ENCODE results near the gene RPS15A.
A peak's percentile ranks its signal among the peaks of the same experiment; 100 is the strongest.

RPS15A gene

GRCh38 chr16:18789850-18790706 is at the start of gene RPS15A:
RPS15A (minus strand) TSS chr16:18790334; CDS start chr16:18789113, 1,221 bp downstream.
- DNase-seq = peak; percentile 87 to 95

GRCh38 chr16:18839555-18839954 is 49.4 kb upstream of the RPS15A start:
- DNase-seq = no peak

GRCh38 chr16:18836702-18837101 is 46.6 kb upstream of the RPS15A start:
- no peak for DNase-seq

- no peak for DNase-seq
These were observed 44.7 kb upstream of the RPS15A start for GRCh38 chr16:18834864-18835263.

GRCh38 chr16:18833707-18834505 is 43.8 kb upstream of the RPS15A start:
- DNase-seq = no peak

GRCh38 chr16:18832613-18833012 is 42.5 kb upstream of the RPS15A start:
- DNase-seq = no peak

GRCh38 chr16:18832006-18832405 is 41.9 kb upstream of the RPS15A start:
- DNase-seq = no peak

- DNase-seq = no peak
These were observed 39.1 kb upstream of the RPS15A start for GRCh38 chr16:18829251-18829650.

GRCh38 chr16:18827890-18828289 is 37.8 kb upstream of the RPS15A start:
- DNase-seq = no peak

GRCh38 chr16:18816286-18816685 is 26.2 kb upstream of the RPS15A start:
- DNase-seq = peak in 1 of 2 donors; percentile 77

- DNase-seq = no peak
These were observed 21.8 kb upstream of the RPS15A start for GRCh38 chr16:18811925-18812324.

GRCh38 chr16:18809165-18809564 is 19.0 kb upstream of the RPS15A start:
- no peak for DNase-seq

- no peak for DNase-seq
These were observed 15.2 kb upstream of the RPS15A start for GRCh38 chr16:18805257-18805773.

- DNase-seq = no peak
These were observed 14.4 kb upstream of the RPS15A start for GRCh38 chr16:18804540-18804939.

- DNase-seq = no peak
These were observed 13.7 kb upstream of the RPS15A start for GRCh38 chr16:18803569-18804462.

GRCh38 chr16:18802767-18803343 is 12.7 kb upstream of the RPS15A start:
- no peak for DNase-seq

- peak; percentile 99 for DNase-seq
These were observed 11.2 kb upstream of the RPS15A start, which contains the start of gene ARL6IP1 for GRCh38 chr16:18801145-18801972. ARL6IP1 (minus strand) TSS chr16:18801549; CDS start chr16:18801466, 83 bp downstream.

- no peak for DNase-seq
These were observed 10.6 kb upstream of the RPS15A start for GRCh38 chr16:18800775-18801144.

GRCh38 chr16:18800293-18800692 is 10.2 kb upstream of the RPS15A start:
- no peak for DNase-seq

GRCh38 chr16:18799500-18799899 is 9.4 kb upstream of the RPS15A start:
- DNase-seq = no peak

- DNase-seq = no peak
These were observed 7.6 kb upstream of the RPS15A start for GRCh38 chr16:18797746-18798145.
